AG09319 (cell line): ENCODE results near the gene FKBP11.
A peak's percentile ranks its signal among the peaks of the same experiment; 100 is the strongest.

Experiments
- DNase-seq: peaks from one replicate; pipeline ENCODE4 v3.0.0-alpha.2; 2010; ENCODE audit warnings: low read depth; ENCODE audit errors: extremely low read depth
- TF ChIP-seq, protein P1 (sequence below): IDR thresholded peaks from 2 replicates; pipeline ENCODE4 v1.5.1; 2011; ENCODE audit warnings: low read depth, mild to moderate bottlenecking, inconsistent platforms, low read length, moderate library complexity

The FKBP11 gene

DNA sequence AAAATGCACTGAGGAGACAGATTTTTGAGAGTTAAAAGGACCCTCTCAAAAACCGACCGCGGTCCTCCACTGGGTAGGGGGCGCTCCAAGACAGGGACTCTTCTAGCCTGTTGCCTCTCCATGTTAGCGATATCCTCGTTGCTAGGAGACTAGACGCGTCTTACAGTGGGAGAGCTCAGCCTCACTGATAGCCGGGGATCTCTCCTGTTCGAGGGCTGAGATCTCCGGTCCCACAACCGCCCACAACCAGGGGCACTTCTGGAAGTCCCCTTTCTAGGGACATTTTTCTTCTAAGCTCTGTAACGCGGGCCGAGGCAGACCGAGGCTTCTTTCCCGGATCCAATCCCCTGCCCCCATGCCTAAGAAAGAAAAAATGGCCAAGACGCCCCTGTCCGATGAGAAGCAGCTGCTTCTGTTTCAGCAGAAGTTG, 21.3 kb downstream of the FKBP11 start:
- peak; percentile 35 for DNase-seq
- TF ChIP-seq, protein P1, sequence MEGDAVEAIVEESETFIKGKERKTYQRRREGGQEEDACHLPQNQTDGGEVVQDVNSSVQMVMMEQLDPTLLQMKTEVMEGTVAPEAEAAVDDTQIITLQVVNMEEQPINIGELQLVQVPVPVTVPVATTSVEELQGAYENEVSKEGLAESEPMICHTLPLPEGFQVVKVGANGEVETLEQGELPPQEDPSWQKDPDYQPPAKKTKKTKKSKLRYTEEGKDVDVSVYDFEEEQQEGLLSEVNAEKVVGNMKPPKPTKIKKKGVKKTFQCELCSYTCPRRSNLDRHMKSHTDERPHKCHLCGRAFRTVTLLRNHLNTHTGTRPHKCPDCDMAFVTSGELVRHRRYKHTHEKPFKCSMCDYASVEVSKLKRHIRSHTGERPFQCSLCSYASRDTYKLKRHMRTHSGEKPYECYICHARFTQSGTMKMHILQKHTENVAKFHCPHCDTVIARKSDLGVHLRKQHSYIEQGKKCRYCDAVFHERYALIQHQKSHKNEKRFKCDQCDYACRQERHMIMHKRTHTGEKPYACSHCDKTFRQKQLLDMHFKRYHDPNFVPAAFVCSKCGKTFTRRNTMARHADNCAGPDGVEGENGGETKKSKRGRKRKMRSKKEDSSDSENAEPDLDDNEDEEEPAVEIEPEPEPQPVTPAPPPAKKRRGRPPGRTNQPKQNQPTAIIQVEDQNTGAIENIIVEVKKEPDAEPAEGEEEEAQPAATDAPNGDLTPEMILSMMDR: peak; percentile 62

DNA sequence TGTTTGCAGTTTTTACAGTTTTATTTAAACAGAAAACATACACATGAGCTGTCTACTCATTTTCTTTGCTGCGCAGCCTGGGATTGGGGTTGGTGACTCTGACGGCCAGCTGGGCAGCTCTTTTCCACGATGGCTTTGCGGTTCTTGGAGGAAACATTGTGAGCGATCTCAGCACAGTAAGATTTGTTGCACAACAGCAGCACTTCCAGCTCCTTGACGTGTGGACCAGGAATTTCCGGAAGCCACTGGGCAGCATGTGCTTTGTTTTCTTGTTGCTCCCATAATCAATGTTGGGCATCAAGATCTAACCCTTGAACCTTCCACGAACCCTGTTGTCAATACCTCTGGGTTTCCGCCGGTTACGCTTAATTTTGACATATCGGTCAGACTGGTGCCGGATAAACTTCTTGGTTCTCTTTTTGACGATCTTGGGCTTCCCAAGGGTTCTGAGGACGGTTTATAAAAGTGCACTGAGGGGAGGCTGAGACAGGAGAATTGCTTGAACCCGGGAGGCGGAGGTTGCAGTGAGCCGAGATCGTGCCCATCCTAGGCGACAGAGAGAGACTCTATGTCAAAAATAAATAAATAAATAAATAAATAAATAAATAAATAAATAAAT, 21.8 kb downstream of the FKBP11 start:
- TF ChIP-seq, protein P1: no peak
- no peak for DNase-seq

GRCh38 chr12:48901278-48901677, 24.0 kb downstream of the FKBP11 start:
- TF ChIP-seq, protein P1: no peak
- no peak for DNase-seq

DNA sequence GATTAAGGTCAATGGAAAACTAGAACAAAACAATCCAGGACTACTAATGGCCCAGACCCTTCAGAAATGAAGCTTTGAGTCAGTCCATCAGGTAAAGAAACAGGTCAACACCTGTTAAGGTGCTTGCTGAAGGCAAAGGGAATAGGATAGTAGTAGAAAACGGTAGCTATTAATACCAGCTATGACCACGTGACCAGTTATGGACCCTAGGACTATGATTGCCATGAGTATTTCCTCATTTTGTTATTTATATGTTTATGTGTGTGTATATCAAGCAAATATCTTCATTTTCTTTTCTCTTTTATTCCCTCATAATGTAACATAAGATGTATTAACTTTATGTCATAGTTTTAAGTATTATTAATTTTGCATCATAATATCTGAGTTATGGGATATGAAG, 25.6 kb downstream of the FKBP11 start:
- no peak for DNase-seq
- TF ChIP-seq, protein P1: no peak

- no peak for DNase-seq
- TF ChIP-seq, protein P1: no peak
These were observed 31.0 kb downstream of the FKBP11 start for GRCh38 chr12:48894271-48894670.

DNA sequence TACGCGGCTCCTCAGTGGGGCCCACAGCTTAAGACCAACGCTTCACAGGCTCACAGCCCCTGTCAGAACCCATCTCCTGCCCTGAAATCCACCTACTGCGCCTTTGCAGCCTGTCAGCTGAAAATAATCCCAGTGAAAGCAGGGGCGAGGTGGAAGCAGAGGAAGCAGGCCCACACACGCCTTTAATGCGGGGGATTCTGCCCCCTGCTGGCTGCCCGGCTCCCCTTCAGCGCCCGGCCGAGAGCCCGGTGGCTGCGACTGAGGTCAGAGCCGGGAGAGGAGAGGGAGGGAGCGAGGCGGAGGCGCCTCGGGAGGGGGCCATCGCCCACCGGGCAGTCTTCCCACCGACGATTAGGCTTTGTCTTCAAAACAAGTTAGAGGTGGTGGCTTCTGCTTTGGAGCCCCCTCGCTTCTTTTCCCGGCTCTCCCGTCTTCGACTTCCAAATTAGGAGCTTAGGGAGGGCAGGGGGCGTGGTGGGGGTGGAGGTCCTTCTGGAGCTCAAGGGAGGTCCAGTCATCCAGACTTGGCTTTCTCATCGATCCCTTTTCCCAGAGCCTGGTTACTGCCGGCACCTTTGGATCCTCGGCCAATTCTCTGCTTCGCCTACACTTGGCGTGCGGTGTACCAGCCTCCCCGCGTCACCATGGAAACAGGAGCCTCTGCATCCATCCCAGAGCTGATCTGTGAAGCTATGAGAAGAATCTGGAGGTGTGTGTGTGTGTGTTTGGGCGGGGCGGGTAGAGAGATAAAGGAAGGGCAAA, 34.5 kb downstream of the FKBP11 start:
- peak; percentile 29 for DNase-seq
- TF ChIP-seq, protein P1: peak; percentile 96

- DNase-seq: no peak
- TF ChIP-seq, protein P1: no peak
These were observed 35.6 kb downstream of the FKBP11 start for GRCh38 chr12:48889679-48890078.
